Measurements from ENCODE around the gene TOR1B.

TOR1B gene

DNA sequence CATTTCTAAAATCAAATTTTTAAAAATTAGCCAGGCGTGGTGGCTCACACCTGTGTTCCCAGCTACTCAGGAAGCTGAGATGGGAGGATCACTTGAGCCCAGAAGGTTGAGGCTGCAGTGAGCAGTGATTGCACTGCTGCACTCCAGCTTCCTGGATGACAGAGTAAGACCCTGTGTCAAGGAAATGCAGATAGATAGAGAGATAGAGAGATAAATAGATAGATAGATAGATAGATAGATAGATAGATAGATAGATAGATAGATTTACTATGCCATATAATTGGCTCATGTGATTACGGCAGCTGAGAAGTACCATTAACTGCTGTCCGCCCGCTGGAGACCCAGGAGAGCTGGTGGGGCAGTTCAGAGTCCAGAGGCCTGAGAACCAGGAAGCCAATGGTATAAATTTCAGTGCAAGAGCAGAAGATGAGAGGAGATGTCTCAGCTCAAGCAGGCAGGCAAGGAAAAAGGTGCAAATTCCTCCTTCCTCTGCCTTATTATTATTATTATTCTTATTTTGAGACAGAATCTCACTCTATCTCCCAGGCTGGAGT is 37.1 kb upstream of the TOR1B start:
- ChIA-PET POLR2A (no interaction called here), CTCF (interaction anchor here (1.8 kb wide), 1 partner anchor 28 kb away, joined by 11 read pairs; no protein-coding TSS in a partner anchor)

DNA sequence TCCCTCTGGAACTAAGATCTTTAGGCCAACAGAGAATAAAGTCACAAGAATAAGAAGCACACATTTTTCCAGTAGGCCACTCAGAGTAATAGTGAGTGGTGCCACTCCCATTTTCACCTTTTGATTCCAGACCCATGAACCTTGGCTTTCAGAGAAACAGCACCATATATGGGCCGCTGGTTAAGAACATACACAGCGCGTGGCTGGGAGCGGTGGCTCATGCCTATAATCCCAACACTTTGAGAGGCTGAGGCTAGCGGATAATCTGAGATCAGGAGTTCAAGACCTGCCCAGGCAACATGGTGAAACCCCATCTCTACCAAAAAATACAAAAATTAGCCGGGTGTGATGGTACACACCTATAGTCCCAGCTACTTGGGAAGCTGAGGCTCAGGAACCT is 34.5 kb upstream of the TOR1B start:
- no peak for TF ChIP-seq CTCF (IDR thresholded peaks at IDR 0.05; ENCODE audit: insufficient read depth, low read length, missing control alignments)
- no peak for DNase-seq (ENCODE audit: low read depth, low spot score)

More for the DNA sequence above, 37.1 kb upstream of the TOR1B start:
- no peak overlapping the region for H3K4me3 ChIP-seq (ENCODE audit: low read depth, low read length)
- no peak for DNase-seq (ENCODE audit: low read depth, low spot score)
- no peak for TF ChIP-seq CTCF (IDR thresholded peaks at IDR 0.05; ENCODE audit: insufficient read depth, low read length, missing control alignments)

DNA sequence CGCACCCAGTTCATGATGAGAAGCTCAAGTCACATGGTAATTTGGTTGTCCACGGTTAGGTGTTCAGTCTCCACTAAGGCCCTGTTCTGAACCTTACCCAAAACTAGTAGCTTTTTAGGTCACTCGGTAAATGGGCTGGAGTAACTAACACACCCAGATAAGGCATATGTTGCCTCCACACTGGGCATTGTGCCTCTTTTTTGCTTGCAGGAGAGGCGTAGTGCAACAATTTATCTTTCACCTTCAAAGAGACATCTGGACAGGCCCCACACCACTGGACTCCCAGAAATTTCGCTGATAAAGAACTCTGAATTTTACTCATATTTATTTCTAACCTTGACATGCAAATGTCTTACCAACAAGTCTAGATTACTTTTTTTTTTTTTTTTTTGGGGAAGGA is 33.3 kb upstream of the TOR1B start:
- CTCF ChIA-PET = interaction anchor here (1.2 to 3.4 kb wide), 2 partner anchors 12 to 32 kb away, joined by 3 to 14 read pairs; no protein-coding TSS in a partner anchor
- POLR2A ChIA-PET = no interaction called here
- TF ChIP-seq CTCF (IDR thresholded peaks at IDR 0.05; ENCODE audit: insufficient read depth, low read length, missing control alignments) = no peak
- no peak for DNase-seq (ENCODE audit: low read depth, low spot score)
- H3K4me3 ChIP-seq (ENCODE audit: low read depth, low read length) = no peak overlapping the region

More for the DNA sequence above, 34.5 kb upstream of the TOR1B start:
- POLR2A ChIA-PET = no interaction called here
- H3K4me3 ChIP-seq (ENCODE audit: low read depth, low read length) = no peak overlapping the region
- CTCF ChIA-PET = interaction anchor here (3.4 kb wide), 1 partner anchor 31 kb away, joined by 14 read pairs; no protein-coding TSS in a partner anchor

DNA sequence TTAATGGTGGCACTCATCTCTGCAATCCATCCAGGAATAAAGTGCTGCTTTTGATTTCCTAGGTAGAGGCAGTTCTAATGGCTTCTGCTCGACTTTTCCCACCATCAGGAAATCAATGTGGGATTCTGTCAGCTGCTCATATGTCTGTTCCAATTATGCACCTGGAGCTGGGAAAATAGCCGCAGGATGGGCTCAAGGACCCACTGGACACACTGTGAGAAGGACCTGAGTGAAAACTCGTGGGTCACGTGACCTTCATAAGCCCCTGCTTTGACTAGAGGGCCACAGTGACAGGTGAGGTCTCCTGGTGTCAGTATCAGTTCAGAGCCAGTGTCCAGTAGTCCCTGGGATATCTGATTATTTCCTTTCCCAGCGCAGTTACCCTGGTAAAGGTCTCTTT is 32.2 kb upstream of the TOR1B start:
- CTCF ChIA-PET = interaction anchor here (3.4 kb wide), 1 partner anchor 33 kb away, joined by 14 read pairs; no protein-coding TSS in a partner anchor
- no peak overlapping the region for H3K4me3 ChIP-seq (ENCODE audit: low read depth, low read length)
- POLR2A ChIA-PET = interaction anchor here (0.6 kb wide), 1 partner anchor 617 kb away, joined by 3 read pairs; no protein-coding TSS in a partner anchor
- DNase-seq (ENCODE audit: low read depth, low spot score) = no peak
- TF ChIP-seq CTCF (IDR thresholded peaks at IDR 0.05; ENCODE audit: insufficient read depth, low read length, missing control alignments) = no peak

GRCh38 chr9:129773262-129774048 is 29.5 kb upstream of the TOR1B start:
- TF ChIP-seq CTCF (IDR thresholded peaks at IDR 0.05; ENCODE audit: insufficient read depth, low read length, missing control alignments) = no peak
- CTCF ChIA-PET = interaction anchor here (1.0 to 2.1 kb wide), 5 partner anchors 9 to 48 kb away, joined by 3 to 12 read pairs (median 6); no protein-coding TSS in a partner anchor
- no peak overlapping the region for H3K4me3 ChIP-seq (ENCODE audit: low read depth, low read length)
- no peak for DNase-seq (ENCODE audit: low read depth, low spot score)
- POLR2A ChIA-PET = no interaction called here
